IMR-90 (cell line): ENCODE results near the gene CAPS. TPM values are rescaled to one million over a fixed set of nuclear protein-coding genes. Genes with fewer than 3 reads are reported as not detected.

Experiments used
- ATAC-seq: fragments of 200-7000 bp; cut with Tn5 transposase; 2 replicates; pipeline ENCODE4 v1.9.1; 2020; ENCODE audit warnings: low read depth, mild to moderate bottlenecking, moderate library complexity
- BruUV-seq: library from RNA; stranded (reverse); fragments of 400-500 nt; replicated peaks from 2 replicates; lab custom pipeline; 2021; lab: Mats Ljungman, UMichigan
- CTCF ChIA-PET: fragments of 300-600 bp; formaldehyde crosslinking; extraction: SDS; loops from one replicate; lab custom pipeline; 2021; ENCODE audit warnings: antibody characterized with exemption; lab: Yijun Ruan, JAX
- POLR2A ChIA-PET: fragments of 300-600 bp; sonication (Branson Sonifier 250); formaldehyde crosslinking; loops from one replicate; lab custom pipeline; 2022; ENCODE audit warnings: antibody characterized with exemption; ENCODE audit not compliant: unreplicated experiment; lab: Charles Lee
- DNase-seq: peaks from one replicate; pipeline ENCODE4 v3.0.0; 2013
- H2AFZ ChIP-seq: replicated peaks from 2 replicates; pipeline ENCODE3; 2013; ENCODE audit warnings: low read length, mild to moderate bottlenecking; ENCODE audit not compliant: poor library complexity
- H2AK5ac ChIP-seq: 2 replicates; pipeline ENCODE4 v1.6.1; 2013; ENCODE audit warnings: low read depth, low read length, inconsistent platforms
- H2AK9ac ChIP-seq: replicated peaks from 2 replicates; pipeline ENCODE3; 2013; ENCODE audit warnings: mild to moderate bottlenecking, low read depth, low read length, moderate library complexity; ENCODE audit not compliant: poor library complexity
- H2BK120ac ChIP-seq: 2 replicates; pipeline ENCODE4 v1.6.1; 2013; ENCODE audit warnings: low read depth, low read length, inconsistent platforms
- H2BK15ac ChIP-seq: 3 replicates; pipeline ENCODE4 v1.6.1; 2013; ENCODE audit warnings: low read depth, low read length, inconsistent platforms
- H2BK20ac ChIP-seq: 2 replicates; pipeline ENCODE4 v1.6.1; 2013; ENCODE audit warnings: low read depth, mild to moderate bottlenecking, inconsistent platforms, low read length, moderate library complexity
- H2BK5ac ChIP-seq: 2 replicates; pipeline ENCODE4 v1.6.1; 2013; ENCODE audit warnings: mild to moderate bottlenecking, low read depth, low read length, inconsistent platforms; ENCODE audit not compliant: poor library complexity, severe bottlenecking
- H3K14ac ChIP-seq: replicated peaks from 2 replicates; pipeline ENCODE4 v1.6.1; 2013; ENCODE audit warnings: low read depth, low read length, inconsistent platforms
- H3K18ac ChIP-seq: 2 replicates; pipeline ENCODE4 v1.6.1; 2013; ENCODE audit warnings: low read depth, low read length, control low read depth
- H3K23ac ChIP-seq: 2 replicates; pipeline ENCODE4 v1.6.1; 2013; ENCODE audit warnings: low read depth, low read length, inconsistent platforms
- H3K27ac ChIP-seq: 2 replicates; pipeline ENCODE4 v1.5.1; 2013; ENCODE audit warnings: mild to moderate bottlenecking, control low read depth, low read length; ENCODE audit not compliant: insufficient read depth
- H3K27me3 ChIP-seq: 2 replicates; pipeline ENCODE4 v1.6.1; 2013; ENCODE audit warnings: low read length; ENCODE audit not compliant: control insufficient read depth, insufficient read depth
- H3K36me3 ChIP-seq: 2 replicates; pipeline ENCODE4 v1.6.1; 2013; ENCODE audit warnings: low read length, mixed read lengths; ENCODE audit not compliant: control insufficient read depth, insufficient read depth
- H3K4ac ChIP-seq: 2 replicates; pipeline ENCODE4 v1.6.1; 2013; ENCODE audit warnings: low read depth, low read length, inconsistent platforms
- H3K4me1 ChIP-seq: 2 replicates; pipeline ENCODE4 v1.6.1; 2013; ENCODE audit warnings: low read length, mixed read lengths; ENCODE audit not compliant: control insufficient read depth, insufficient read depth
- H3K4me2 ChIP-seq: 2 replicates; pipeline ENCODE4 v1.6.1; 2013; ENCODE audit warnings: low read depth, mild to moderate bottlenecking, control low read depth, low read length, moderate library complexity
- H3K4me3 ChIP-seq: 2 replicates; pipeline ENCODE4 v1.5.1; 2013; ENCODE audit warnings: low read depth, mild to moderate bottlenecking, control low read depth, low read length, moderate library complexity; ENCODE audit not compliant: insufficient read depth
- H3K56ac ChIP-seq: 2 replicates; pipeline ENCODE4 v1.6.1; 2013; ENCODE audit warnings: low read length, inconsistent platforms; ENCODE audit not compliant: insufficient read depth; ENCODE audit errors: extremely low read depth
- H3K79me1 ChIP-seq, 2 experiments: 2 replicates each; pipeline ENCODE4 v1.6.1; 2013; ENCODE audit warnings: low read length in 2 of 2, inconsistent platforms in 1 of 2, low read depth in 1 of 2
- H3K9ac ChIP-seq: 2 replicates; pipeline ENCODE4 v1.6.1; 2013; ENCODE audit warnings: low read depth, low read length, control low read depth
- H3K9me1 ChIP-seq: 2 replicates; pipeline ENCODE4 v1.6.1; 2013; ENCODE audit warnings: low read length, inconsistent platforms; ENCODE audit not compliant: insufficient read depth
- H3K9me3 ChIP-seq: 2 replicates; pipeline ENCODE4 v1.6.1; 2013; ENCODE audit warnings: low read length; ENCODE audit not compliant: control insufficient read depth, insufficient read depth
- H4K20me1 ChIP-seq: 2 replicates; pipeline ENCODE4 v1.6.1; 2013; ENCODE audit warnings: low read length, inconsistent platforms; ENCODE audit not compliant: insufficient read depth
- H4K5ac ChIP-seq: 2 replicates; pipeline ENCODE4 v1.6.1; 2013; ENCODE audit warnings: mild to moderate bottlenecking, low read depth, low read length, control low read depth
- H4K8ac ChIP-seq, 2 experiments: 2 replicates each; pipeline ENCODE4 v1.6.1; 2013; ENCODE audit warnings: low read depth in 2 of 2, low read length in 2 of 2, control low read depth in 1 of 2, inconsistent platforms in 1 of 2
- H4K91ac ChIP-seq: 2 replicates; pipeline ENCODE4 v1.6.1; 2013; ENCODE audit warnings: low read depth, low read length, inconsistent platforms; ENCODE audit not compliant: insufficient read depth
- BHLHE40 ChIP-seq: fragments of 150-350 bp; IDR thresholded peaks from 2 replicates; pipeline ENCODE4 v1.6.1; 2016; ENCODE audit warnings: mild to moderate bottlenecking, low read depth, low read length
- CTCF ChIP-seq: conservative IDR thresholded peaks from 2 replicates; pipeline ENCODE4 v1.5.1; 2012; ENCODE audit warnings: mild to moderate bottlenecking, low read depth, low read length, improper control_type of control experiment
- RAD21 ChIP-seq: IDR thresholded peaks from 2 replicates; pipeline ENCODE4 v1.6.1; 2012; ENCODE audit warnings: low read length, improper control_type of control experiment
- USF2 ChIP-seq: fragments of 150-350 bp; IDR thresholded peaks from 2 replicates; pipeline ENCODE4 v1.6.1; 2017; ENCODE audit warnings: mild to moderate bottlenecking, antibody characterized with exemption, low read length, low read depth
- WGBS, 2 experiments: methylation state at CpG; one replicate each; pipeline versions ENCODE4 v1.1.5 to v1.1.7; 2013; ENCODE audit warnings: missing lambda C conversion rate in 2 of 2; ENCODE audit not compliant: insufficient read length in 1 of 2; ENCODE audit errors: extremely low coverage in 2 of 2; 5-methylcytosine and 5-hydroxymethylcytosine counted together
- dilution Hi-C: fragments of 300-500 bp; cut with HindIII; formaldehyde crosslinking; loops from one replicate; pipeline ENCODE4 v1.14.3; 2018; ENCODE audit warnings: low sequenced_read_pairs; ENCODE audit not compliant: unreplicated experiment
- in situ Hi-C: fragments of 300-500 bp; cut with MboI; formaldehyde crosslinking; loops from 3 replicates; pipeline ENCODE4 v1.14.3; 2019; ENCODE audit warnings: low sequenced_read_pairs, inconsistent platforms, mixed read lengths
- intact Hi-C: fragments of 100-400 bp; cut with micrococcal nuclease; formaldehyde crosslinking; loops from 2 replicates; pipeline ENCODE4 v1.10.0; 2022
- polyA plus RNA-seq, 3 experiments: library from polyadenylated mRNA; depleted of rRNA; stranded (reverse); fragments of >200 nt; gene quantifications; 2 replicates each; pipeline ENCODE4 v1.2.3, GENCODE V29; 2012; ENCODE audit warnings: low replicate concordance in 1 of 3
- total RNA-seq: library from RNA; depleted of rRNA; stranded (reverse); fragments of >200 nt; gene quantifications from 2 replicates; pipeline ENCODE4 v1.2.3, GENCODE V29; 2012

The CAPS gene
- total and polyA plus RNA-seq, 2 of the 4 experiments (the other 2 are of a cell fraction): 0.54 to 4.9 TPM

- intact Hi-C loops: no loop called here
- Histone ChIP-seq H3K23ac (no peak overlapping the region), H3K79me1 (peaks cover 13 to 66% of the 10 kb centered on the region in 2 experiments; a peak in 3 of 4 replicates), H3K4me3 (no peak overlapping the region), H2AFZ (no peak overlapping the region), H2AK5ac (no peak overlapping the region), H3K14ac (no peak overlapping the region), H3K9me3 (no peaks in the 10 kb centered on the region), H3K36me3 (peaks cover 62% of the 10 kb centered on the region), H4K20me1 (peaks cover 26% of the 10 kb centered on the region), H3K18ac (no peak overlapping the region), H3K4me1 (peaks cover 28% of the 10 kb centered on the region), H3K9ac (no peak overlapping the region), H2BK5ac (no peak overlapping the region), H2BK15ac (no peak overlapping the region), H4K5ac (no peak overlapping the region), H3K27me3 (no peaks in the 10 kb centered on the region), H4K91ac (no peak overlapping the region), H3K4ac (no peak overlapping the region), H3K56ac (no peak overlapping the region), H2AK9ac (no peak overlapping the region), H3K27ac (no peak overlapping the region), H4K8ac (no peak overlapping the region), H2BK20ac (no peak overlapping the region), H3K9me1 (peaks cover 22% of the 10 kb centered on the region), H3K4me2 (no peak overlapping the region), H2BK120ac (no peak overlapping the region)
- TF ChIP-seq USF2 (no peak), RAD21 (no peak), CTCF (no peak), BHLHE40 (no peak)
- no TSS peak for BruUV-seq
- dilution Hi-C loops: no loop called here
- whole genome bisulfite sequencing, 2 experiments: 100% methylated on average over 1 of the region's 11 CpGs; no CpG with 5 or more reads in 1 of the 2 experiments
- in situ Hi-C loops: no loop called here
- DNase-seq (no peak), ATAC-seq (no peak)
- ChIA-PET CTCF (no interaction called here), POLR2A (no interaction called here)
These were observed 17.2 kb downstream of the CAPS start for GRCh38 chr19:5931251-5931650.
